ENCODE data around the gene RPS15.

- TF ChIP-seq, protein P1, sequence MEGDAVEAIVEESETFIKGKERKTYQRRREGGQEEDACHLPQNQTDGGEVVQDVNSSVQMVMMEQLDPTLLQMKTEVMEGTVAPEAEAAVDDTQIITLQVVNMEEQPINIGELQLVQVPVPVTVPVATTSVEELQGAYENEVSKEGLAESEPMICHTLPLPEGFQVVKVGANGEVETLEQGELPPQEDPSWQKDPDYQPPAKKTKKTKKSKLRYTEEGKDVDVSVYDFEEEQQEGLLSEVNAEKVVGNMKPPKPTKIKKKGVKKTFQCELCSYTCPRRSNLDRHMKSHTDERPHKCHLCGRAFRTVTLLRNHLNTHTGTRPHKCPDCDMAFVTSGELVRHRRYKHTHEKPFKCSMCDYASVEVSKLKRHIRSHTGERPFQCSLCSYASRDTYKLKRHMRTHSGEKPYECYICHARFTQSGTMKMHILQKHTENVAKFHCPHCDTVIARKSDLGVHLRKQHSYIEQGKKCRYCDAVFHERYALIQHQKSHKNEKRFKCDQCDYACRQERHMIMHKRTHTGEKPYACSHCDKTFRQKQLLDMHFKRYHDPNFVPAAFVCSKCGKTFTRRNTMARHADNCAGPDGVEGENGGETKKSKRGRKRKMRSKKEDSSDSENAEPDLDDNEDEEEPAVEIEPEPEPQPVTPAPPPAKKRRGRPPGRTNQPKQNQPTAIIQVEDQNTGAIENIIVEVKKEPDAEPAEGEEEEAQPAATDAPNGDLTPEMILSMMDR (conservative IDR thresholded peaks at IDR 0.05 in 1 of 2, IDR thresholded peaks at IDR 0.05 in 1 of 2; ENCODE audit: extremely low read depth in 1 of 2, insufficient read depth in 1 of 2, low read depth in 1 of 2, low read length in 2 of 2): no peak
- TF ChIP-seq EZH2 (IDR thresholded peaks at IDR 0.05; ENCODE audit: borderline replicate concordance, low read length): no peak
These were observed 10.8 kb upstream of the RPS15 start for GRCh38 chr19:1427221-1427920.
